Retina (tissue), 1 donor: ENCODE measurements around the gene FOXC1.

Source experiments
- DNase-seq: peaks from one replicate; pipeline ENCODE4 v3.0.0-alpha.2; 2016

FOXC1 gene

GRCh38 chr6:1612974-1613306 is 3.2 kb downstream of the FOXC1 start:
- peak; percentile 26 for DNase-seq

DNA sequence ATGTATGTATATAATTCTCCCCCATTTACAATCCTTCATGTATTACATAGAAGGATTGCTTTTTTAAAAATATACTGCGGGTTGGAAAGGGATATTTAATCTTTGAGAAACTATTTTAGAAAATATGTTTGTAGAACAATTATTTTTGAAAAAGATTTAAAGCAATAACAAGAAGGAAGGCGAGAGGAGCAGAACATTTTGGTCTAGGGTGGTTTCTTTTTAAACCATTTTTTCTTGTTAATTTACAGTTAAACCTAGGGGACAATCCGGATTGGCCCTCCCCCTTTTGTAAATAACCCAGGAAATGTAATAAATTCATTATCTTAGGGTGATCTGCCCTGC is 3.6 kb downstream of the FOXC1 start:
- DNase-seq: no peak

- peak; percentile 67 for DNase-seq
Observed at GRCh38 chr6:1613688-1614447, 4.2 kb downstream of the FOXC1 start.

DNA sequence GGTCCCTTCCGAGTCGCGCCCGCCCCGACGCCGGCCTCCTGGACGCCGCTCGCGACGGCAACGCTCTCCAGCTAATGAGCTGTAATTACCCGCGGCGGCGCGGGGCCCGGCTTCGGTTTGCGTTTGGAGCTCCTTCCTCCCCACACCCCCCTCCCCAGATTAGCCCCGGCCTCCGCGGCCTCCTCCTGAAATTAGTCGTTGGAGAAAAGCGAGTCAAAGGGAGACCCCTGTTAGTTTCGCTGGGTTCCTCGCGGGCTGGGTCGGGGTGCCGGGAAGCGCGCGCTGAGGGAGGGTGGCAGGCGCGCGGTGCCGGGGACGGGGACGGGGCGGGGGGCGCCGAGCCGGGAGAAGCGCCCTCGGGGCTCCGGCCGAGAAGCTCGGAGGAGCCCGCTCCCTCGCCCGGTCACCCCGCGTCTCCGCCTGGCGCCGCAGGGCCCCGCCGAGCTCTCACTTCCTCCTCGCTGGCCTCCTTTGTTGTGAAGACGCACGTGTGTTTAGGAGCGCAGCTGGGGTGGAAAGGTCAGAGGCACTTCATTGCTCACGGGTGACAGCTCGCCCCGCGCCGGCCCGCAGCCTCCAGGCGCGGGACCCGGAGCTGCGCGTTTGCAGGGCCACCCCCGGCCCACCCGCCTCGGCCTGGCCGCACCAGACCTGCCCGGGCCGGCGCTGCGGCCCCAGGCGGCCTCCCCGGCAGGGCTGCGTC is 4.9 kb downstream of the FOXC1 start:
- DNase-seq: peak; percentile 66

DNA sequence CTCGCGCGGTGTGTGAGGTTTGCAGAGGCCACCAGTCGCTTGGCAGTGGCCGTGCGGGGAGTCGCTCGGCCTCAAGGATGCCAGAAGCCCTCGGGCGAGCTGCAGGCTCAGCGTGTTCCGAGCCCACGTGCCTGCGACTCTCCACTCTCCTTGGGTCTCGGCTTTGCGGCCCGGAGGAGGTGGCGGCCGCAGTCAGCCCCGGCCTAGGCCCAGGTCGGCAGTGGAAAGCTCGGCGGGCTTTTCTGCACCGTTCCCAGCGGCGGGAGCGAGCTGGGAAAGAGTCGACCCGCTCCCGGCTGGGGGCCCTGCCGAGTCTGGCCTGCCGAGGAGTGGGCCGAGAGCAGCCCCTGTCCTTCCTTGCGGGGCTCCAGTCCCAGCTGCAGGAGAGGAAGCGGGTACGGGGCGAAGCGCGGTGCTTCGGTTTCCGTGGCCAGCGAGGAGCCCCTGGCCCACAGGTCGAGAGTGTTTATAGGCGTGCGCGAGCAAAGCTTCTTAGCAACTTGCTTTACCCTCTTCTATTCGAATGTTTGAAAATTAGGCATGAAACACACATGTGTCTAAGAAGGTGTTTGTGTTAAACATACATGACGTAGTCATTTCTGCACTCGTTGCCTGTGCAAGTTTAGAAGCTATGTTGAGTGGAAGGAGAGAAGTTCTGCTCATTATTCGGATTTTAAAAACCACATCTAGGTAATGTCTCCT is 5.6 kb downstream of the FOXC1 start:
- peak; percentile 66 for DNase-seq

GRCh38 chr6:1615853-1616420 is 6.2 kb downstream of the FOXC1 start:
- no peak for DNase-seq

DNA sequence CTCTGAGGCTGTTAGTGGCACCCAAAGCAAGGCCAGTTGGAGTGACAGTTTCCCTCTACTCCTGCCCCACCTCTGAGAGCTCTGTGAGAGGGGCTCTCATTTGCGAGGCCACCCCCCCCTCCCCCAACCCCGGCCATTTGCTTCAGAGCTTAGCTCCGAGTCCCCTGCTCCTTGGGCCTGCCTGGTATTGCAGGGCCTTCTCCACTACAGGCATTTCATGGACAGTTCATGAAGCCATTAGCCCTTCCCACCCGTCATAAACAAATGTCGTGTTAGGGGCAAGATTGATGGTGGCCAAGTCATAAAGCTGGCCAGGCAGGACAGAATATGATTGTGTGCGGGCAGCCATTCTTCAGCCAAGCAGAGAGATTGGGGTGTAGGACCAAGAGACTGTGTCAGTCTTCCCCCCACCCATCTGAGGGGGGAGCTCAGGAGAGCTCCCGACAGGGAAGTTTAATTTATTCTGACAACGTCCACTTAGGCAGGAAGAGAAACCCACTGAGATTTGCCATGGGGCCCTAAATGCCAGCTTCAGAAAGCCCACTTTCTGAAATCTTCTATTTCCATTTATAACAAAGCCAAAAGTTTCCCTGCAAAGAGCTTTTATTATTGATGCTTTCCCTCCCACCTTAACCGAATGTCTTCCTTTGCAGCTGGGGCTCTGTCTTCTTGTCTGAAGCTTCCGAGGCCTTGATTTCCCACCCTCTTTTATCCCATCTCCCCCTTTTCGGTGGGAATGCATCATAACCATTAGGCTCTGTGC is 7.2 kb downstream of the FOXC1 start:
- peak; percentile 24 for DNase-seq

DNA sequence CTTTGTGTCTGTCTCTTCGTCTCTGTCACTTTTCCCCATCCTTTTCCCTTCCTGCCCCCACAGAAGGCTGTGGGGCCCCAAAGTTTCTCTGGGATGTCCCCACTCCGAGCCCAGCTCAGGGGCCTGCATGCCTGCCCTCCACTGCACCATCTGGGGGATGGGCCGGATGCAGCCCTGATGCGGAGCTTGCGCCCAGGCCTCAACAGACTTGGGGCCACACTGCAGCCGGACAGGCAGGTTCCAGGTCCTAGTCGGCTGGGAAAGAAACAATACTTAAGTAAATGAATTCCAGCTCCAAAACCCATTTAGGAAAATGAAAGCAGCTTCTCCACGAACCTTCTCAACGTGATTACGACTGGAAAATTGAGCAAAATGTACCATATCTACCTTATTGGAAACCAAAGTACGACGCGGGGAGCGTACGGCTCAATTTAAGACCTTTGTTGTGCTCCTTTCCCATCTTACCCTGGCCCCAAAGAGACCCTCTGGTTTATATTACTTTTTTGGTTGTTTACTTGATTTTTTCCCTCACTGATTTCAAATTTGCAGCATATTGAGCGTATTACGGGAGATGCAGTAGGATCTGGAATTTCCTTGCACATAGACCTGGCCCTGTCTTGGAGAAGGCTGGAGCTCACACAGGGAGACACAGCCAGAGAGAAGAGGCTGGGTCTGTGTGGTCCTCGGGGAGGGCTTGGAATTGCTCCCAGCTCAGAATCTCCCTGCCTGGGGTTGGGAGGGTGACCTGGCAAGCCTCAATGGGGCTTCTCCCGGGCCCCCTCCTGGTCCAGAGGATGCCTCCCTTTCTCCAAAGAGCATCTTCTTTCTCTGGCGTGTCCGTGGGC is 8.0 kb downstream of the FOXC1 start:
- peak; percentile 25 for DNase-seq

GRCh38 chr6:1618311-1619097 is 8.8 kb downstream of the FOXC1 start:
- peak; percentile 46 for DNase-seq

- DNase-seq: peak; percentile 46
Observed at GRCh38 chr6:1619098-1619672, 9.5 kb downstream of the FOXC1 start.

GRCh38 chr6:1619673-1620503 is 10.2 kb downstream of the FOXC1 start:
- DNase-seq: peak; percentile 71

- peak; percentile 46 for DNase-seq
Observed at GRCh38 chr6:1620504-1621069, 10.9 kb downstream of the FOXC1 start.

DNA sequence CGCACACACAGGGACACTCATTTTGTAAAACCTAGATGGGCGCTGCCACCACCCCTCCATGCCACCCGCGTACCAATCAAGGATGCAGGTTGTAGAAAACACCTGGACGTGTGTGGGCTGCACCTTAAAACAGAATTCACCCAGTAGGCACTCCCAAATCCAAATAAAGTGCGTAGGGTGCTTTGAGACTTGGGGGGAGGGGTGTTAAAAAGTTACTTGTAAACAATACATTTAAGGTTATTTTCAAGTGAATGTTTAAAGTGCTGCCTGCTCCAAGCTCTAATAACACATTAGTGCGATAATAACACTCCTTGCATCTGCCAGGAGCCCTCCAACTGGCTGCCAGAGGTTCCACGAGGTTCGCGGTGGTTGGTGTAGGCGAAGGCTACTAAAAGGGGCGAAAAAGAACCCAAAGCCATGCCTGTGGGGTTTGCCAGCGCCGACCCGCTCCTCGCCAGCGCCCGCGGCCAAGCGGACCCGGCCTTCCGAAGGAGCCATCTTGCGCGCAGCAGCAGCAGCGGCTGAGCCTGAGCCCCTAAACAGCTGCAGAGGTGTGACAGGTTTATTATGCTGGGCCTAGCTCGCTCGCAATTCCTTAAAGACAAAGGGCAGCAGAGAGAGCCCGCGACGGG is 11.5 kb downstream of the FOXC1 start:
- peak; percentile 56 for DNase-seq

DNA sequence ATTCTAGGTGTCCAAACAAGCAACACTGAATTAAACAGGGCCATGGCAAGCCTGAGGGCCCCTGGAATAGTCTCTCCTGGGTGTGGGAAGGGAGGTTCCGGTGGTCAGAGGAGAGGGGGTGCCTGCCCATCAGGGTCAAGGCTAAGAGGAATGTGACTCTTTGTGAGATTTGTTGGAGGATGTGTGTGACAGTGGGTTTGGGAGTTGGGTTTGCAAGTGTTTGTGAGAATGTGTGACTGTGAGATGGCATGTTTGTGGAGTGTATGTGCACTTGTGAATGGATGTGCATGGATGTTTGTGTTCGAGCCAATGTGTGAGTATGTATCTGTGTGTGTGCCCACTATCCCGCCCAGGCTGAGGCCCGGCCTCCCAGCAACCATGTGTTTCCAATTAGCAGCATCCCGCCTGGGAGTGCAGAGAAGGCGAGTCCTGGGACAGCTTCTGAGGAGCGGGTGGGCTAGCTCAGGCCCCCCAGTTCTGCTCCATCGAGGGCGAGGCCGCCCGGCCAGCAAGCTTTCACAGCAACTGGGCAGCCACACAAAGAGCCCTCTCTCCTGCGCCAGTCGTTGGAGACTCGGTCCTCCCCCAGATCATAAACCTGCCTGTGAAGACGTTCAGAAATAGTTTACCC is 12.6 kb downstream of the FOXC1 start:
- peak; percentile 35 for DNase-seq

DNA sequence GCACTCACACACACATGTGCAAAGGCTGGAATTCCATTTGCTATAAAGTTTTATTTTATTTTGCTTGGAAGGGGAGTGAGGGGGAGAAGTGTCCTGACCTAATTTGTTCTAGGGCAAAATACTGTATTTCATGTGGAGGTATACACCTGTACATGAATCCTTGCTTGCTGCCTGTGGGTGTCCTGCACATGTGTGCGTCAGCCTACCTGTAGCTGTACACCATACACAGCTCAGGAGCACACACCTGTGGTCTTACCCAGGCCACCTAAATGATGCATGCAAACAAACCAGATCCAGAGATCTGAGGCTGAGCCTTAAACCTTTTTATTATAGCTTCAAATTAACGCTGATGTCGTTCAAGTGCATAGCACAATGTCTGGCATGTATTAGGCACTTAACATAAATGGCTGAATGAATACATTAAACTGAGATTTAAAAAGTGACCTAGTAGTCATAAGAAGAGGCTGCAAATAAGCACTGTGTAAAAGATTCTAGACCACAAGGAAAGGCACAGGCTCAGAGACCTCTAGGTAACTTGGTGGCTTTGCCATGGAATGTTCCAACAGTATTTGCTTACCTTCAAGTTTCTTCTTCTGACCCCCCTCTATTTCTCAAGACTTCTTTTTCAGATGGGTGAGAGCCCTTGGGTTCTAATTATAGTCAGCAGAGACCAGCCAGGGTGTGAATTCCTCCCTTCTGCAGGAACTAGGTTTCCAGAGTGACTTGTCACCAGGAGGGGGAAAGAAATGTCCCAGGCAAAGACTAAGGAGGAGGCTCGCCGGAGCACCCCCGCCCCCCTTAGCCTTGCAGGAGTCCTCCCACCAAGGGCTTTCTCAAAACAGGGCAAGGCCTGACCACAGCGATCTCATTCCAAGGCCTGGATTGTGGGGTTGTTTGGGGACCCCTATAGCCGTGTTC is 13.4 kb downstream of the FOXC1 start:
- DNase-seq: no peak

DNA sequence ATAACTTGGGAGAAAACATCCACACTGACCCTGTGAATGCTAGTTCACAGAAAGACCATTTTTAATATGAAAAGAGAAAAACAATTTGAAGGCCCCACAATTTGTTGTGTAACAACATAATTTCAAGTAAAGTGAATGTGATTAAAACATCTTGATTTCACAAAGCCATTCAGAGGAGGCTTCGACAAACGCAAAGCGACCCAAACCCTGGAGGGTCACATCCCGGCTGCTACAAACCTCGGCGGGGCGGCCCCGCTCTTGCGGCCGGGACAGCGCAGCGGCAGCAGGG is 14.0 kb downstream of the FOXC1 start:
- no peak for DNase-seq

GRCh38 chr6:1624058-1624850 is 14.5 kb downstream of the FOXC1 start:
- DNase-seq: peak; percentile 77
